HG02610 (cell line): ENCODE measurements around the gene ABAT.
"Not testable (repeated sequence)": the region's sequence is repeated elsewhere in the genome, so short reads cannot be mapped to it uniquely, and the experiment has no call there.

Experiments used
- ATAC-seq: cut with Tn5 transposase; IDR thresholded peaks from one replicate; pipeline ENCODE4 v1.9.1; 2021; ENCODE audit warnings: mild to moderate bottlenecking, moderate library complexity; ENCODE audit not compliant: unreplicated experiment

ABAT gene

GRCh38 chr16:8774208-8774607 is 99.8 kb downstream of the ABAT start:
- ATAC-seq: no peak

GRCh38 chr16:8775359-8775758 is 100.9 kb downstream of the ABAT start:
- no peak for ATAC-seq

GRCh38 chr16:8776129-8776584 is 101.7 kb downstream of the ABAT start:
- ATAC-seq: no peak

- ATAC-seq: no peak
Measured at GRCh38 chr16:8777217-8777616, 102.8 kb downstream of the ABAT start.

GRCh38 chr16:8781797-8782196 is 107.4 kb downstream of the ABAT start:
- ATAC-seq: no peak

- no peak for ATAC-seq
Measured at GRCh38 chr16:8782673-8783072, 108.3 kb downstream of the ABAT start.

GRCh38 chr16:8785408-8785807 is 111.0 kb downstream of the ABAT start:
- no peak for ATAC-seq

GRCh38 chr16:8786316-8786715 is 111.9 kb downstream of the ABAT start:
- ATAC-seq: not testable (repeated sequence)

- no peak for ATAC-seq
Measured at GRCh38 chr16:8788578-8789172, 114.3 kb downstream of the ABAT start.

GRCh38 chr16:8795091-8795490 is 120.7 kb downstream of the ABAT start:
- ATAC-seq: no peak

- no peak for ATAC-seq
Measured at GRCh38 chr16:8795818-8796217, 121.4 kb downstream of the ABAT start.

- no peak for ATAC-seq
Measured at GRCh38 chr16:8796469-8797363, 122.3 kb downstream of the ABAT start.

GRCh38 chr16:8797364-8798173 is 123.2 kb downstream of the ABAT start, which contains the start of the genes PMM2 and TMEM186:
Gene PMM2, plus strand, starts transcription at chr16:8797839. Its CDS starts 44 bp downstream, at chr16:8797883.
Gene TMEM186, minus strand, starts transcription at chr16:8797639. Its CDS starts 25 bp downstream, at chr16:8797614.
- ATAC-seq: peak; percentile 94

GRCh38 chr16:8798174-8798527 is 123.7 kb downstream of the ABAT start:
- ATAC-seq: no peak

GRCh38 chr16:8798535-8799157 is 124.2 kb downstream of the ABAT start:
- no peak for ATAC-seq

- no peak for ATAC-seq
Measured at GRCh38 chr16:8801701-8802100, 127.3 kb downstream of the ABAT start.

- not testable (repeated sequence) for ATAC-seq
Measured at GRCh38 chr16:8803733-8804132, 129.3 kb downstream of the ABAT start.

- no peak for ATAC-seq
Measured at GRCh38 chr16:8804313-8804712, 129.9 kb downstream of the ABAT start.

GRCh38 chr16:8806272-8806983 is 132.0 kb downstream of the ABAT start:
- ATAC-seq: no peak

GRCh38 chr16:8807189-8807588 is 132.8 kb downstream of the ABAT start:
- ATAC-seq: no peak
